Measurements from ENCODE around the gene DCTN3.

Gene DCTN3

DNA sequence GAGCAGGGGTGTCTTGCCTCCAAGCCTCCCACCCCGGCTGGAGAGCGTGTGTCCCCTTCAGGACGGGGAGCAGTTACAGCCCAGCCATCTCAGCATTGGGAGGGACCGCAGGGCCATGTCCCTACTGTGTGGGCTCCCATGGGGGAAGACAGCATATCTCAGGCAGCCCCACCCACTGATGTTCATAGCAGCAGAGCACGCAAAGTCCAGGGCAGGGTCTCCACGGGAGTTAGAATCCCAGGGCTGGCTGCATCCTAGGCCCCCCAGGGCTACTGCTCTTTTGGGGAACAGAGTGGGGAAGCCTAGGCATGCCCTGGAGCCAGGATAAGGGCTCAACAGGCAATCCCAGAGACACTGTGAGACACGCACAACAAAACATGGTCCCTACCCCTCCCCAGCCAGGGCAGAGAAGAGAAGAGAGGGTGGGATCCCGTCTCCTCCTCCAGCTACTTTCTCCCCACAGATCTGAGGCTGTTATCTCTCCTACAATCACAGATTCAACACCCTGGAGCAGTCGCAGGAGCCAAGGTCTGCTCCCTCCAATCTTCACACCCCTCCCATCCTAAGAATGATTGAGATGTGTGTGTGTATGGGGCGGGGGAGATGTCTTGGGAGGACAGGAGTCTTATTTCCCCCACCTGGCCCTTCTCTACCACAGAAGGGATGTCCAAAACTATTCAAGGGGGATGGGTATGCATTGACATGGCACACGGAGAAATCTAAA is 34.2 kb downstream of the DCTN3 start:
- TF ChIP-seq, protein P1, sequence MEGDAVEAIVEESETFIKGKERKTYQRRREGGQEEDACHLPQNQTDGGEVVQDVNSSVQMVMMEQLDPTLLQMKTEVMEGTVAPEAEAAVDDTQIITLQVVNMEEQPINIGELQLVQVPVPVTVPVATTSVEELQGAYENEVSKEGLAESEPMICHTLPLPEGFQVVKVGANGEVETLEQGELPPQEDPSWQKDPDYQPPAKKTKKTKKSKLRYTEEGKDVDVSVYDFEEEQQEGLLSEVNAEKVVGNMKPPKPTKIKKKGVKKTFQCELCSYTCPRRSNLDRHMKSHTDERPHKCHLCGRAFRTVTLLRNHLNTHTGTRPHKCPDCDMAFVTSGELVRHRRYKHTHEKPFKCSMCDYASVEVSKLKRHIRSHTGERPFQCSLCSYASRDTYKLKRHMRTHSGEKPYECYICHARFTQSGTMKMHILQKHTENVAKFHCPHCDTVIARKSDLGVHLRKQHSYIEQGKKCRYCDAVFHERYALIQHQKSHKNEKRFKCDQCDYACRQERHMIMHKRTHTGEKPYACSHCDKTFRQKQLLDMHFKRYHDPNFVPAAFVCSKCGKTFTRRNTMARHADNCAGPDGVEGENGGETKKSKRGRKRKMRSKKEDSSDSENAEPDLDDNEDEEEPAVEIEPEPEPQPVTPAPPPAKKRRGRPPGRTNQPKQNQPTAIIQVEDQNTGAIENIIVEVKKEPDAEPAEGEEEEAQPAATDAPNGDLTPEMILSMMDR (IDR thresholded peaks at IDR 0.05; ENCODE audit: low read depth, low read length): no peak
- in situ Hi-C loops (cut with HindIII; ENCODE audit: low sequenced_read_pairs): no loop called here

GRCh38 chr9:34584970-34585369 is 35.3 kb downstream of the DCTN3 start:
- no peak overlapping the region for H3K4me3 ChIP-seq (ENCODE audit: low read depth, low read length)
- in situ Hi-C loops (cut with HindIII; ENCODE audit: low sequenced_read_pairs): no loop called here
- no peak for DNase-seq (ENCODE audit: low read depth, low spot score)

More for the DNA sequence above, 34.2 kb downstream of the DCTN3 start:
- no peak for DNase-seq (ENCODE audit: low read depth, low spot score)
- H3K4me3 ChIP-seq (ENCODE audit: low read depth, low read length): no peak overlapping the region

GRCh38 chr9:34582787-34583186 is 37.5 kb downstream of the DCTN3 start:
- in situ Hi-C loops (cut with HindIII; ENCODE audit: low sequenced_read_pairs): no loop called here
- TF ChIP-seq, protein P1 (IDR thresholded peaks at IDR 0.05; ENCODE audit: low read depth, low read length): no peak
- H3K4me3 ChIP-seq (ENCODE audit: low read depth, low read length): no peak overlapping the region
- DNase-seq (ENCODE audit: low read depth, low spot score): no peak

More at GRCh38 chr9:34584970-34585369, 35.3 kb downstream of the DCTN3 start:
- TF ChIP-seq, protein P1 (IDR thresholded peaks at IDR 0.05; ENCODE audit: low read depth, low read length): no peak

DNA sequence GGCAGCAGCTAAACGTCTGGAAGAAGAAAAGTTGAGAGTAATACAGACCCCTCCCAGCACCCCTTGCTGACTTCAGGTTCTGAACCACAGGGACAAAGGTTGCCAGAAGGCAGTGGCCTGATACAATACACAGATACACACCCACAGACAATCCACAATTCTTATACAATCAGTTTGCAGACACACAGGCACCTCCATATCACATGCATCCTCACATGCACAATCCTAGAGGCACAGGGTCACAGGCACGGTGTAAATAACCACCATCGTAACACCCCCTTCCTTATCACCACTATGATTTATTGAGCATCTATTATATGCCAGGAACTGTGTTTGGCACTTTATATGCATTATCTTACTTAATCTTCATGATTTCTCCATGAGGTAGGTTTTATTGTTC is 39.0 kb downstream of the DCTN3 start:
- in situ Hi-C loops (cut with HindIII; ENCODE audit: low sequenced_read_pairs): no loop called here
- TF ChIP-seq, protein P1 (IDR thresholded peaks at IDR 0.05; ENCODE audit: low read depth, low read length): no peak
- DNase-seq (ENCODE audit: low read depth, low spot score): no peak
- no peak overlapping the region for H3K4me3 ChIP-seq (ENCODE audit: low read depth, low read length)

- in situ Hi-C loops (cut with HindIII; ENCODE audit: low sequenced_read_pairs): no loop called here
- TF ChIP-seq, protein P1 (IDR thresholded peaks at IDR 0.05; ENCODE audit: low read depth, low read length): no peak
- no peak overlapping the region for H3K4me3 ChIP-seq (ENCODE audit: low read depth, low read length)
- no peak for DNase-seq (ENCODE audit: low read depth, low spot score)
These were observed 39.9 kb downstream of the DCTN3 start for GRCh38 chr9:34580358-34580757.

DNA sequence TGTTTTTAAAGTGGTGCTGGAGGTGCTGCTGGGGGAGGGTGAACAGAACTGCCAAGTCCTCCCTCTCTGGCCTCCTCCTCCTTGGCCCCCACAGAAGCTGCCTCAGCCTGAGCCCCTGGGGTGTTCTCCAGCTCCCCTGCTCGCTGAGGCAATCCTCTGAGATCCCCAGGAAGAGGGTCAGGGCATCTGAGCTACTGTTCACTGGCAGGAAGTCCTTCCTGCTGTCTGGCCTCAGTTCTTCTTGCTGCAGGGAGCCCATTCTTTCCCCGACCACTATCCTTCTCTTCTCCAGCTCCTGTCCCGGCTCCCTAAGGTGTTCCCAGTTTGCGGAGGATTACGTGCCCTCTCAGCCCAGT is 40.5 kb downstream of the DCTN3 start:
- no peak for DNase-seq (ENCODE audit: low read depth, low spot score)
- TF ChIP-seq, protein P1 (IDR thresholded peaks at IDR 0.05; ENCODE audit: low read depth, low read length): no peak
- no peak overlapping the region for H3K4me3 ChIP-seq (ENCODE audit: low read depth, low read length)
- in situ Hi-C loops (cut with HindIII; ENCODE audit: low sequenced_read_pairs): loop anchor here (10.0 kb wide), 1 partner anchor 75 kb away; no protein-coding TSS in a partner anchor

All from astrocyte of the spinal cord (primary cell).